ENCODE data around the gene SLC7A1.

GRCh38 chr13:29575098-29575497, 20.4 kb downstream of the SLC7A1 start:
- TF ChIP-seq POLR2A (IDR thresholded peaks at IDR 0.05) (no peak), CTCF (IDR thresholded peaks at IDR 0.05) (no peak)
